HEK293T (cell line): ENCODE results near the gene APOBEC2.

Source experiments
- BHLHE40 ChIP-seq: fragments of 450-650 bp; IDR thresholded peaks from 2 replicates; pipeline ENCODE4 v1.6.1; 2016; ENCODE audit warnings: mild to moderate bottlenecking, moderate library complexity, borderline replicate concordance
- CTBP1 ChIP-seq: fragments of 450-650 bp; IDR thresholded peaks from 2 replicates; pipeline ENCODE4 v1.6.1; 2016; ENCODE audit warnings: borderline replicate concordance
- ELF4 ChIP-seq: fragments of 450-650 bp; IDR thresholded peaks from 2 replicates; pipeline ENCODE4 v1.6.1; 2017; ENCODE audit warnings: antibody characterized with exemption
- FOXA1 ChIP-seq: fragments of 450-650 bp; IDR thresholded peaks from 2 replicates; pipeline ENCODE4 v1.6.1; 2016; ENCODE audit warnings: mild to moderate bottlenecking
- FOXM1 ChIP-seq: fragments of 450-650 bp; IDR thresholded peaks from 2 replicates; pipeline ENCODE4 v1.6.1; 2017; ENCODE audit warnings: mild to moderate bottlenecking, borderline replicate concordance
- L3MBTL2 ChIP-seq: fragments of 450-650 bp; conservative IDR thresholded peaks from 2 replicates; pipeline ENCODE4 v1.6.1; 2016; ENCODE audit warnings: mild to moderate bottlenecking
- NFRKB ChIP-seq: fragments of 450-650 bp; IDR thresholded peaks from 2 replicates; pipeline ENCODE4 v1.6.1; 2016; ENCODE audit warnings: mild to moderate bottlenecking, moderate library complexity
- PKNOX1 ChIP-seq: fragments of 450-650 bp; IDR thresholded peaks from 2 replicates; pipeline ENCODE4 v1.6.1; 2016
- SP1 ChIP-seq: fragments of 450-650 bp; IDR thresholded peaks from 2 replicates; pipeline ENCODE4 v1.6.1; 2017
- SUZ12 ChIP-seq: fragments of 450-650 bp; IDR thresholded peaks from 2 replicates; pipeline ENCODE4 v1.6.1; 2016; ENCODE audit warnings: mild to moderate bottlenecking
- TARDBP ChIP-seq: fragments of 450-650 bp; IDR thresholded peaks from 2 replicates; pipeline ENCODE4 v1.6.1; 2016

- TF ChIP-seq PKNOX1 (no peak), CTBP1 (no peak), BHLHE40 (no peak), SP1 (no peak), FOXA1 (no peak), TARDBP (no peak), NFRKB (no peak), FOXM1 (no peak), L3MBTL2 (no peak), SUZ12 (no peak), ELF4 (no peak)
Measured at GRCh38 chr6:41066867-41067304, 13.9 kb downstream of the APOBEC2 start.
